ENCODE results near the gene UNC13B. TPM values are rescaled to one million over a fixed set of nuclear protein-coding genes. Genes with fewer than 3 reads are reported as not detected.

UNC13B gene
- total and polyA plus RNA-seq, 2 of the 8 experiments (the other 6 are each of a cell fraction or from before 2014, with no cell fraction given), result 23.1 to 51.7 TPM

GRCh38 chr9:35164711-35165110, 2.9 kb downstream of the UNC13B start (continued):
- TF ChIP-seq, protein P1, sequence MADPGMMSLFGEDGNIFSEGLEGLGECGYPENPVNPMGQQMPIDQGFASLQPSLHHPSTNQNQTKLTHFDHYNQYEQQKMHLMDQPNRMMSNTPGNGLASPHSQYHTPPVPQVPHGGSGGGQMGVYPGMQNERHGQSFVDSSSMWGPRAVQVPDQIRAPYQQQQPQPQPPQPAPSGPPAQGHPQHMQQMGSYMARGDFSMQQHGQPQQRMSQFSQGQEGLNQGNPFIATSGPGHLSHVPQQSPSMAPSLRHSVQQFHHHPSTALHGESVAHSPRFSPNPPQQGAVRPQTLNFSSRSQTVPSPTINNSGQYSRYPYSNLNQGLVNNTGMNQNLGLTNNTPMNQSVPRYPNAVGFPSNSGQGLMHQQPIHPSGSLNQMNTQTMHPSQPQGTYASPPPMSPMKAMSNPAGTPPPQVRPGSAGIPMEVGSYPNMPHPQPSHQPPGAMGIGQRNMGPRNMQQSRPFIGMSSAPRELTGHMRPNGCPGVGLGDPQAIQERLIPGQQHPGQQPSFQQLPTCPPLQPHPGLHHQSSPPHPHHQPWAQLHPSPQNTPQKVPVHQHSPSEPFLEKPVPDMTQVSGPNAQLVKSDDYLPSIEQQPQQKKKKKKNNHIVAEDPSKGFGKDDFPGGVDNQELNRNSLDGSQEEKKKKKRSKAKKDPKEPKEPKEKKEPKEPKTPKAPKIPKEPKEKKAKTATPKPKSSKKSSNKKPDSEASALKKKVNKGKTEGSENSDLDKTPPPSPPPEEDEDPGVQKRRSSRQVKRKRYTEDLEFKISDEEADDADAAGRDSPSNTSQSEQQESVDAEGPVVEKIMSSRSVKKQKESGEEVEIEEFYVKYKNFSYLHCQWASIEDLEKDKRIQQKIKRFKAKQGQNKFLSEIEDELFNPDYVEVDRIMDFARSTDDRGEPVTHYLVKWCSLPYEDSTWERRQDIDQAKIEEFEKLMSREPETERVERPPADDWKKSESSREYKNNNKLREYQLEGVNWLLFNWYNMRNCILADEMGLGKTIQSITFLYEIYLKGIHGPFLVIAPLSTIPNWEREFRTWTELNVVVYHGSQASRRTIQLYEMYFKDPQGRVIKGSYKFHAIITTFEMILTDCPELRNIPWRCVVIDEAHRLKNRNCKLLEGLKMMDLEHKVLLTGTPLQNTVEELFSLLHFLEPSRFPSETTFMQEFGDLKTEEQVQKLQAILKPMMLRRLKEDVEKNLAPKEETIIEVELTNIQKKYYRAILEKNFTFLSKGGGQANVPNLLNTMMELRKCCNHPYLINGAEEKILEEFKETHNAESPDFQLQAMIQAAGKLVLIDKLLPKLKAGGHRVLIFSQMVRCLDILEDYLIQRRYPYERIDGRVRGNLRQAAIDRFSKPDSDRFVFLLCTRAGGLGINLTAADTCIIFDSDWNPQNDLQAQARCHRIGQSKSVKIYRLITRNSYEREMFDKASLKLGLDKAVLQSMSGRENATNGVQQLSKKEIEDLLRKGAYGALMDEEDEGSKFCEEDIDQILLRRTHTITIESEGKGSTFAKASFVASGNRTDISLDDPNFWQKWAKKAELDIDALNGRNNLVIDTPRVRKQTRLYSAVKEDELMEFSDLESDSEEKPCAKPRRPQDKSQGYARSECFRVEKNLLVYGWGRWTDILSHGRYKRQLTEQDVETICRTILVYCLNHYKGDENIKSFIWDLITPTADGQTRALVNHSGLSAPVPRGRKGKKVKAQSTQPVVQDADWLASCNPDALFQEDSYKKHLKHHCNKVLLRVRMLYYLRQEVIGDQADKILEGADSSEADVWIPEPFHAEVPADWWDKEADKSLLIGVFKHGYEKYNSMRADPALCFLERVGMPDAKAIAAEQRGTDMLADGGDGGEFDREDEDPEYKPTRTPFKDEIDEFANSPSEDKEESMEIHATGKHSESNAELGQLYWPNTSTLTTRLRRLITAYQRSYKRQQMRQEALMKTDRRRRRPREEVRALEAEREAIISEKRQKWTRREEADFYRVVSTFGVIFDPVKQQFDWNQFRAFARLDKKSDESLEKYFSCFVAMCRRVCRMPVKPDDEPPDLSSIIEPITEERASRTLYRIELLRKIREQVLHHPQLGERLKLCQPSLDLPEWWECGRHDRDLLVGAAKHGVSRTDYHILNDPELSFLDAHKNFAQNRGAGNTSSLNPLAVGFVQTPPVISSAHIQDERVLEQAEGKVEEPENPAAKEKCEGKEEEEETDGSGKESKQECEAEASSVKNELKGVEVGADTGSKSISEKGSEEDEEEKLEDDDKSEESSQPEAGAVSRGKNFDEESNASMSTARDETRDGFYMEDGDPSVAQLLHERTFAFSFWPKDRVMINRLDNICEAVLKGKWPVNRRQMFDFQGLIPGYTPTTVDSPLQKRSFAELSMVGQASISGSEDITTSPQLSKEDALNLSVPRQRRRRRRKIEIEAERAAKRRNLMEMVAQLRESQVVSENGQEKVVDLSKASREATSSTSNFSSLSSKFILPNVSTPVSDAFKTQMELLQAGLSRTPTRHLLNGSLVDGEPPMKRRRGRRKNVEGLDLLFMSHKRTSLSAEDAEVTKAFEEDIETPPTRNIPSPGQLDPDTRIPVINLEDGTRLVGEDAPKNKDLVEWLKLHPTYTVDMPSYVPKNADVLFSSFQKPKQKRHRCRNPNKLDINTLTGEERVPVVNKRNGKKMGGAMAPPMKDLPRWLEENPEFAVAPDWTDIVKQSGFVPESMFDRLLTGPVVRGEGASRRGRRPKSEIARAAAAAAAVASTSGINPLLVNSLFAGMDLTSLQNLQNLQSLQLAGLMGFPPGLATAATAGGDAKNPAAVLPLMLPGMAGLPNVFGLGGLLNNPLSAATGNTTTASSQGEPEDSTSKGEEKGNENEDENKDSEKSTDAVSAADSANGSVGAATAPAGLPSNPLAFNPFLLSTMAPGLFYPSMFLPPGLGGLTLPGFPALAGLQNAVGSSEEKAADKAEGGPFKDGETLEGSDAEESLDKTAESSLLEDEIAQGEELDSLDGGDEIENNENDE (IDR thresholded peaks at IDR 0.05; ENCODE audit: insufficient replicate concordance, low read length), result no peak
- TF ChIP-seq BRCA1 (IDR thresholded peaks at IDR 0.05; ENCODE audit: low read depth, low read length) (no peak), TEAD4 (IDR thresholded peaks at IDR 0.05; ENCODE audit: low read depth, low read length) (no peak), USF2 (IDR thresholded peaks at IDR 0.05; ENCODE audit: low read length) (no peak), MAX (IDR thresholded peaks at IDR 0.05) (no peak), EP300 (IDR thresholded peaks at IDR 0.05; ENCODE audit: borderline replicate concordance in 1 of 2, low read depth in 2 of 2, low read length in 2 of 2) (no peak), ATF3 (IDR thresholded peaks at IDR 0.05; ENCODE audit: insufficient read depth, low read depth, low read length) (no peak)
- TF ChIP-seq, protein P2, sequence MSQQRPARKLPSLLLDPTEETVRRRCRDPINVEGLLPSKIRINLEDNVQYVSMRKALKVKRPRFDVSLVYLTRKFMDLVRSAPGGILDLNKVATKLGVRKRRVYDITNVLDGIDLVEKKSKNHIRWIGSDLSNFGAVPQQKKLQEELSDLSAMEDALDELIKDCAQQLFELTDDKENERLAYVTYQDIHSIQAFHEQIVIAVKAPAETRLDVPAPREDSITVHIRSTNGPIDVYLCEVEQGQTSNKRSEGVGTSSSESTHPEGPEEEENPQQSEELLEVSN (IDR thresholded peaks at IDR 0.05), result no peak
